Heart left ventricle (tissue), 13 donors: ENCODE results near the gene PCNX3.

Source experiments
- CTCF ChIP-seq, 12 donors: fragments of 200-600 bp; sonication (generic) in 4 of 12; IDR thresholded peaks; one replicate each; pipeline versions ENCODE4 v1.5.0 to v1.8.0; 2018 to 2022; ENCODE audit warnings: antibody characterized with exemption in 12 of 12, mild to moderate bottlenecking in 5 of 12
- POLR2A ChIP-seq, 2 donors: fragments of 450-650 bp; IDR thresholded peaks; one replicate each; pipeline ENCODE4 v1.6.1; 2017; ENCODE audit warnings: antibody characterized with exemption in 2 of 2, mild to moderate bottlenecking in 2 of 2, moderate library complexity in 2 of 2
- donor health status: ischemic (EF 13 %, LVEDD 7.1; RV severe dilation, severe dysfunction).
- donor health status: DM: no; HTN: yes; CAD: no.
- donor health status: DM: no; HTN: no; CAD: no.
- donor health status: ischemic (EF 25% LVEDD 6.9; RV normal size, moderate dysfunction).
- donor health status: ischemic (EF 25% LVEDD 5.7; RV mildly dilated, moderate dysfunction).
- donor health status: ischemic (EF 35%, LVEDD 5.7; RV mildly dilated, moderate dysfunction).
- donor health status: nonischemic (EF 11% LVEDD 7.7; RV severe dilation, severe dysfunction).
- donor health status: DM: yes; HTN: yes; CAD: no.
- donor health status: PGD.
- donor health status: ischemic (EF 29% LVEDD 5.4; RV normal size, mild dysfunction).
- donor health status: nonischemic (EF 23%, LVEDD 6.1; RV moderate dilation, normal function).

- TF ChIP-seq CTCF (IDR thresholded peaks at IDR 0.05) (no peak), POLR2A (IDR thresholded peaks at IDR 0.05) (no peak)
These were observed 7.6 kb downstream of the PCNX3 start for GRCh38 chr11:65623177-65623576.
